CD4-positive, CD25-positive, alpha-beta regulatory T cell (primary cell): Measurements from ENCODE around the gene CAMTA1. TPM values are rescaled to one million over a fixed set of nuclear protein-coding genes. Genes with fewer than 3 reads are reported as not detected.

ENCODE experiments used
- ATAC-seq, 2 donors: fragments of 150-1000 bp; cut with Tn5 transposase; one replicate each; pipeline ENCODE4 v1.10.0; 2021; ENCODE audit warnings: low read depth in 2 of 2, moderate number of reproducible peaks in 2 of 2, moderate library complexity in 1 of 2
- DNase-seq, 3 donors: peaks; one replicate each; pipeline versions ENCODE4 v3.0.0 to v3.0.0-alpha.2; 2012 to 2022; ENCODE audit warnings: mixed read lengths in 1 of 3
- H3K27ac ChIP-seq: one replicate; pipeline ENCODE4 v1.7.0; 2013; ENCODE audit warnings: mild to moderate bottlenecking, low read length; ENCODE audit not compliant: insufficient read depth, poor library complexity, severe bottlenecking
- H3K27me3 ChIP-seq: one replicate; pipeline ENCODE4 v1.7.0; 2013; ENCODE audit warnings: low read length; ENCODE audit not compliant: control insufficient read depth, insufficient read depth
- H3K36me3 ChIP-seq: one replicate; pipeline ENCODE4 v1.7.0; 2013; ENCODE audit warnings: mild to moderate bottlenecking, low read length, moderate library complexity; ENCODE audit not compliant: control insufficient read depth, insufficient read depth
- H3K4me1 ChIP-seq: 2 replicates; pipeline ENCODE4 v1.7.0; 2013; ENCODE audit warnings: mild to moderate bottlenecking, low read length; ENCODE audit not compliant: insufficient read depth, control insufficient read depth, poor library complexity, severe bottlenecking
- H3K4me3 ChIP-seq: one replicate; pipeline ENCODE4 v1.7.0; 2013; ENCODE audit warnings: low read depth, mild to moderate bottlenecking, low read length, moderate library complexity
- H3K9me3 ChIP-seq, 2 experiments: 1 replicate in 1 of 2; 2 replicates in 1 of 2; pipeline ENCODE4 v1.7.0; 2013; ENCODE audit warnings: low read length in 2 of 2, mild to moderate bottlenecking in 1 of 2, moderate library complexity in 1 of 2; ENCODE audit not compliant: control insufficient read depth in 2 of 2
- H3K27ac Mint-ChIP-seq, 3 donors: one replicate each; pipeline ENCODE4 v1.8.0; 2020 to 2022; ENCODE audit warnings: mild to moderate bottlenecking in 3 of 3, mixed read lengths in 3 of 3, moderate library complexity in 2 of 3
- H3K27me3 Mint-ChIP-seq: one replicate; pipeline ENCODE4 v1.8.0; 2022; ENCODE audit warnings: mild to moderate bottlenecking, mixed read lengths
- H3K36me3 Mint-ChIP-seq: one replicate; pipeline ENCODE4 v1.8.0; 2020; ENCODE audit warnings: mixed read lengths
- H3K4me1 Mint-ChIP-seq, 4 donors: one replicate each; pipeline ENCODE4 v1.8.0; 2020 to 2022; ENCODE audit warnings: mixed read lengths in 4 of 4, mild to moderate bottlenecking in 1 of 4
- H3K4me3 Mint-ChIP-seq, 4 donors: one replicate each; pipeline ENCODE4 v1.8.0; 2020 to 2022; ENCODE audit warnings: mild to moderate bottlenecking in 4 of 4, mixed read lengths in 4 of 4, moderate library complexity in 3 of 4
- H3K9me3 Mint-ChIP-seq, 7 donors: one replicate each; pipeline ENCODE4 v1.8.0; 2020 to 2022; ENCODE audit warnings: mixed read lengths in 7 of 7, mild to moderate bottlenecking in 3 of 7, moderate library complexity in 2 of 7
- polyA plus RNA-seq, 4 donors: library from polyadenylated mRNA; unstranded; fragments of 300-500 nt; fragmentation: Illumina TruSeq; gene quantifications; one replicate each; pipeline ENCODE4 v1.2.3, GENCODE V29; 2021
- total RNA-seq: library from RNA; stranded (reverse); gene quantifications from one replicate; pipeline ENCODE4 v1.2.3, GENCODE V29; 2022

CAMTA1 gene
- total and polyA plus RNA-seq, 5 donors from 2014 or later = 48.8 to 112 (median 80.0) TPM

- H3K4me1 ChIP-seq = no peaks in the 10 kb centered on the region
- Mint-ChIP-seq H3K4me1 (no peaks in the 10 kb centered on the region), H3K9me3 (no peaks in the 10 kb centered on the region), H3K27ac (no peak overlapping the region), H3K27me3 (peaks cover 6% of the 10 kb centered on the region), H3K36me3 (no peaks in the 10 kb centered on the region), H3K4me3 (no peak overlapping the region)
- H3K36me3 ChIP-seq = no peaks in the 10 kb centered on the region
- ATAC-seq (no peak), DNase-seq (no peak)
- no peaks in the 10 kb centered on the region for H3K9me3 ChIP-seq
- no peak overlapping the region for H3K27ac ChIP-seq
- no peak overlapping the region for H3K4me3 ChIP-seq
- no peaks in the 10 kb centered on the region for H3K27me3 ChIP-seq
These were observed 727.8 kb downstream of the CAMTA1 start for GRCh38 chr1:7513081-7513480.

DNA sequence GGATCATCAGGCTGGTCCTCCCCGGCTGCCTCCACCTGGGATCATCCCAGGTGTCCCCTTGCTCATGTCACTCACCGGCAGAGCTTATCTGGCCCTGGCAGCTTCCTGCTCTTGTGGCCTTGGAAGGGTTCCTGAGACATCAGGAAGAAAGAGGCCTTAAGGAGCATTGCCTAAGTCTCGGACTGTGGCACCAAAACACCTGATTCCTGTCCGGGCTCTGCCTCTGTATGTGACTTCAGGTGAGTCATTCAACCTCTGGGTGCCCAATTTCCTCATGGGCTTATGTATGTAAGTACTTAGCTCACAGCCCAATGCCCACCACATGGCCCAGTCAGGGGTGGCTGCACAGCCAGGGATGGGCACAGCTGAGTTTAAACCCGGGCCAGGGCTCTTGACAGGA lies 729.9 kb downstream of the CAMTA1 start:
- Mint-ChIP-seq H3K4me1 (no peaks in the 10 kb centered on the region), H3K36me3 (no peaks in the 10 kb centered on the region), H3K9me3 (no peaks in the 10 kb centered on the region), H3K4me3 (peak overlapping the region in 1 of 4 donors; percentile 66), H3K27ac (no peak overlapping the region), H3K27me3 (peaks cover 6% of the 10 kb centered on the region)
- Histone ChIP-seq H3K36me3 (no peaks in the 10 kb centered on the region), H3K4me1 (no peaks in the 10 kb centered on the region), H3K27me3 (no peaks in the 10 kb centered on the region), H3K4me3 (no peak overlapping the region), H3K27ac (no peak overlapping the region), H3K9me3 (no peaks in the 10 kb centered on the region)
- DNase-seq = no peak
- no peak for ATAC-seq

DNA sequence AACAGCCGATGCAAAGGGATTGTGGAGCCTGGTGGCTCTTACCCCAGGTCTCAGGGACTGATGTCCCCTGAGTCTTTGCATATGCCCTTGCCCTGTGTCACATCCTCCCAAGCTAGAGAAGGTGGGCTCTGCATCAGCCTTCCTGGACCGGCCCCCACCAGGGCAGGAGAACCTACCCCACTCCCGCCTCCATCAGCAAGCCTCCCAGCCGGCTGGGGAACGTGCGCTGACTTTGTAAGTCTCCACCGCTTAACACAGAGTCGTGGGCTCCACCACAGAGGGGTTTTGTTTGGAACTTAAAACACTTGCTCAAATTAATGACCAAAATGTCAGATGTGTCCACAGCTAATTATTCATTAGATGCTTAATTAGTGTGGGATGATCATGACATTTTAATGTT lies 730.6 kb downstream of the CAMTA1 start:
- Histone ChIP-seq H3K4me3 (no peak overlapping the region), H3K27me3 (no peaks in the 10 kb centered on the region), H3K27ac (no peak overlapping the region), H3K4me1 (no peaks in the 10 kb centered on the region), H3K36me3 (no peaks in the 10 kb centered on the region), H3K9me3 (no peaks in the 10 kb centered on the region)
- no peaks in the 10 kb centered on the region for H3K4me1 Mint-ChIP-seq
- no peak overlapping the region for H3K27ac Mint-ChIP-seq
- no peaks in the 10 kb centered on the region for H3K36me3 Mint-ChIP-seq
- ATAC-seq (no peak), DNase-seq (no peak)
- peaks cover 6% of the 10 kb centered on the region for H3K27me3 Mint-ChIP-seq
- no peak overlapping the region for H3K4me3 Mint-ChIP-seq
- H3K9me3 Mint-ChIP-seq = no peaks in the 10 kb centered on the region

DNA sequence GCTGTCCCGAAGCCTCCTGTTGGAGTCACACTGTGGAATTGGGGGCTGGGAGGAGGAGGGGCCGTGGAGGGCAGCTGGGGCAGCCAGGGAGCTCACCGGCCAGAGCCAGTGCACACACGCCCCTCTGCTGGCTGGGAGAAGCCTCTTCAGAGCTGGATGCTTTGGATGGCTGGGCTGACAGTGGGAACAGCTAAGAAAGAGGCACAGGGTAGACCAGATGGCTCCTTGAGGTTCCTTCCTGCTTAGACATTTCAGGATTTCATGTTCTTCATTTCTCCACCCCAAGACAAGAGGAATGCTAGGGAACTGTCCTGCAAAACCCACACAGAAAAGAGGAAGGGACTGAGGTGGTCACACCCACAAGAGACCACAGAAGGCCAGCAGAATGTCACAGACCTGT lies 731.1 kb downstream of the CAMTA1 start:
- H3K4me3 ChIP-seq = no peak overlapping the region
- no peaks in the 10 kb centered on the region for H3K36me3 ChIP-seq
- no peak overlapping the region for H3K27ac ChIP-seq
- peaks cover 6% of the 10 kb centered on the region for H3K27me3 Mint-ChIP-seq
- H3K27me3 ChIP-seq = no peaks in the 10 kb centered on the region
- H3K27ac Mint-ChIP-seq = no peak overlapping the region
- H3K4me3 Mint-ChIP-seq = no peak overlapping the region
- no peaks in the 10 kb centered on the region for H3K4me1 Mint-ChIP-seq
- no peaks in the 10 kb centered on the region for H3K4me1 ChIP-seq
- ATAC-seq (no peak), DNase-seq (no peak)
- no peaks in the 10 kb centered on the region for H3K9me3 Mint-ChIP-seq
- no peaks in the 10 kb centered on the region for H3K9me3 ChIP-seq
- no peaks in the 10 kb centered on the region for H3K36me3 Mint-ChIP-seq

- DNase-seq = no peak
- Mint-ChIP-seq H3K27ac (no peak overlapping the region), H3K36me3 (no peaks in the 10 kb centered on the region), H3K4me3 (no peak overlapping the region), H3K4me1 (no peaks in the 10 kb centered on the region), H3K9me3 (no peaks in the 10 kb centered on the region), H3K27me3 (peaks cover 7% of the 10 kb centered on the region)
- Histone ChIP-seq H3K4me3 (no peak overlapping the region), H3K36me3 (no peaks in the 10 kb centered on the region), H3K4me1 (no peaks in the 10 kb centered on the region), H3K9me3 (no peaks in the 10 kb centered on the region), H3K27me3 (no peaks in the 10 kb centered on the region), H3K27ac (no peak overlapping the region)
- ATAC-seq = no peak
These were observed 731.7 kb downstream of the CAMTA1 start for GRCh38 chr1:7516929-7517328.

DNA sequence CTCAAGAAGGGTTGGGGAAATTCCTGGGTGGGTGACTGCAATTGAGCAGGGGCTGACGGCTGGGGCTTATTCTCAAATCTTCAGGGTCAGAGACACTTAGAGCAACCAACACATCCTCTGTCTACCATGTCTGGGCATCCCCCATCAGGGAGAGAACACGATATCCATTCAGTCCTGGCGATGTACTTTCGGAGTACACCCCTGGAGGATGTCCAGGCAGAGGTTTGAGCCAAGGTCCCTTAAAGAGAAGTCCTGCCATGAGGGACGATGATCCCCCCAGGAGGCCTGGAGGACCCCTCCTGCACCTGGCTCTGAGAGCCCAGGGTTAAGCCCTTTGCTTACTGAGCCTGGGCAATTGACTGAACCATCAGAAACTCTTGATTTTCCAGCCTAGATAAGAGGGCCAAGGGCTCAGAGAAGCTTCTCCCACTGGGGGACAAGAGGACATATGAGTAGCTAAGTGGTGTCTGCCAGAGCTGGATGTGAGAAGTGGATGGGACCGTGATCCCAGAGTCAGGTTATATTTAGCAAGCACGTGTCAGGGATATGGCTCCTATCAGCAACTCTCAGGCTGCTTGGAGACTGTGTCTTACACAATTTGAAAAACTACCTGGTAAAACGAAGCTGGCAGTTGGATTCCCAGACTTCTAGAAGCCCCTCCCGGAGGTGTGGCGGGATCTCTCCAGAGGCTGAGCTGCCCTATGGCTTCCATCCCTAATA lies 732.5 kb downstream of the CAMTA1 start:
- ATAC-seq (no peak), DNase-seq (no peak)
- no peak overlapping the region for H3K4me3 ChIP-seq
- H3K36me3 ChIP-seq = no peaks in the 10 kb centered on the region
- H3K27me3 Mint-ChIP-seq = peaks cover 5% of the 10 kb centered on the region
- H3K36me3 Mint-ChIP-seq = no peaks in the 10 kb centered on the region
- H3K27ac ChIP-seq = no peak overlapping the region
- H3K9me3 ChIP-seq = no peaks in the 10 kb centered on the region
- no peak overlapping the region for H3K27ac Mint-ChIP-seq
- no peaks in the 10 kb centered on the region for H3K9me3 Mint-ChIP-seq
- H3K4me1 ChIP-seq = no peaks in the 10 kb centered on the region
- no peaks in the 10 kb centered on the region for H3K4me1 Mint-ChIP-seq
- H3K27me3 ChIP-seq = no peaks in the 10 kb centered on the region
- H3K4me3 Mint-ChIP-seq = no peak overlapping the region

- no peaks in the 10 kb centered on the region for H3K27me3 ChIP-seq
These were observed 733.2 kb downstream of the CAMTA1 start for GRCh38 chr1:7518411-7518810.

GRCh38 chr1:7519181-7519860 lies 734.1 kb downstream of the CAMTA1 start:
- no peaks in the 10 kb centered on the region for H3K9me3 ChIP-seq
- H3K27ac Mint-ChIP-seq = no peak overlapping the region

More at GRCh38 chr1:7518411-7518810, 733.2 kb downstream of the CAMTA1 start:
- Mint-ChIP-seq H3K9me3 (no peaks in the 10 kb centered on the region), H3K4me1 (no peaks in the 10 kb centered on the region), H3K36me3 (no peaks in the 10 kb centered on the region), H3K27me3 (peaks cover 8% of the 10 kb centered on the region), H3K27ac (no peak overlapping the region), H3K4me3 (no peak overlapping the region)
- Histone ChIP-seq H3K36me3 (no peaks in the 10 kb centered on the region), H3K4me3 (no peak overlapping the region), H3K27ac (no peak overlapping the region), H3K4me1 (no peaks in the 10 kb centered on the region), H3K9me3 (no peaks in the 10 kb centered on the region)
- ATAC-seq = no peak
- no peak for DNase-seq

More at GRCh38 chr1:7519181-7519860, 734.1 kb downstream of the CAMTA1 start:
- H3K4me1 ChIP-seq = no peaks in the 10 kb centered on the region
- no peak overlapping the region for H3K27ac ChIP-seq
- DNase-seq (no peak), ATAC-seq (no peak)
- Mint-ChIP-seq H3K9me3 (no peaks in the 10 kb centered on the region), H3K4me1 (no peaks in the 10 kb centered on the region), H3K4me3 (no peak overlapping the region), H3K27me3 (peaks cover 8% of the 10 kb centered on the region), H3K36me3 (no peaks in the 10 kb centered on the region)
- no peaks in the 10 kb centered on the region for H3K27me3 ChIP-seq
- no peak overlapping the region for H3K4me3 ChIP-seq
- no peaks in the 10 kb centered on the region for H3K36me3 ChIP-seq
